GM21786 (cell line): ENCODE measurements around the gene ZDHHC11.
"Not testable (repeated sequence)": the region's sequence is repeated elsewhere in the genome, so short reads cannot be mapped to it uniquely, and the experiment has no call there.

Experiments
- ATAC-seq: cut with Tn5 transposase; IDR thresholded peaks from one replicate; pipeline ENCODE4 v1.9.1; 2021; ENCODE audit not compliant: unreplicated experiment

The ZDHHC11 gene

GRCh38 chr5:816176-816575 is 34.6 kb downstream of the ZDHHC11 start:
- ATAC-seq = no peak

DNA sequence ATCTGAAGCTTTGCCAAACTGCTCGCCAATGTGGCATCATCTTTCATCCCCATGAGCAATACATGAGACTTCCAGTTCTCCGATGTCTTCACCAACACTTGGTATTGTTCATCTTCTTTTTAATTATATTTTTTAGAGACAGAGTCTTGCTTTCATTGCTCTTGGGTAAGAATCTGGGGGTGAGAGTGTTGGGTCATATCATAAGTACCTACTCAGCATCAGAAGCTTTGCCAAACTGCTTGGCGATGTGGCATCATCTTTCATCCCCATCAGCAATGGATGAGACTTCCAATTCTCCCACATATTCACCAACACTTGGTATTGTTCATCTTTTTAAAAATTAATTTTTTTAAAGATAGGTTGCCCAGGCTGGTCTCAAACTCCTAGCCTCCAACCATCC is 35.3 kb downstream of the ZDHHC11 start:
- no peak for ATAC-seq

GRCh38 chr5:813575-813974 is 37.2 kb downstream of the ZDHHC11 start:
- not testable (repeated sequence) for ATAC-seq

- ATAC-seq = not testable (repeated sequence)
These were observed 39.4 kb downstream of the ZDHHC11 start for GRCh38 chr5:811384-811783.

DNA sequence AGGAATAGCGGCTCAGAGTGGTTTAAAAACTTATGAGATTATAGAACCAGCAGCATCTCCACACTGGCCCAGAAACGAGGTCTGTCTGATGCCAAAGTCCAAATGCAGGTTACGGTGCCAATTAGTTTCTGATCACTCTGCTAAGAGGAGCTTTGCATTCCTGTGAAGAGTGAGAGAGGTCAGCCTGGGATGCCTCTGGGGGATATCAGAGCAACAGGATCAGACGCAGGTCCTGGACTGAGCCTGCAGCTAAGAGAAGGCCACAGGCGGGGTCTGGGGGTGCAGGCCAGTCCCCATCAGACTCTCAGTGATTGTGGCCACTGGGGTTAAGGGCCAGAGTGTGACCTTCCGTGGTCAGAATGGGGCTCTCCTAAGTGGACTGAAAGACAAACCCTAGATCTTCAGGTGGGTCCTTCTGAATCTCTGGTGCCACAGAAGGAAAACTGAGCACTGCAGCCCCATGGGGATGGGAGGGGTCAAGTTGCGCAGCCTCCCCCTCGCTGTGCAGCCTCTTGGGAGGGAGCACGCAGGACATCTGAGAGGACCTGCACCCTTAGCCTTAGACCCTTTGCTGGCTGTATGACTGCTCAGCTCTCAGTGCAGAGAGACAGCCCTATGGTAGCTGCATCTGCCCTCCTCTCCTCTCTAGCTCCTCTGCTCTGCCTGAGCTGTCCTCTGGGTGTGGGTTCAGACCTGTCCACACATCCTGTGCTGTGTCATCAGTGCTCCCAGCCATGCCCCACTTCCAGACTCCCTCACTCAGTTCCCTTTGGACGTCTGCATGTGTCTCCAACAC is 42.9 kb downstream of the ZDHHC11 start:
- ATAC-seq = not testable (repeated sequence)

DNA sequence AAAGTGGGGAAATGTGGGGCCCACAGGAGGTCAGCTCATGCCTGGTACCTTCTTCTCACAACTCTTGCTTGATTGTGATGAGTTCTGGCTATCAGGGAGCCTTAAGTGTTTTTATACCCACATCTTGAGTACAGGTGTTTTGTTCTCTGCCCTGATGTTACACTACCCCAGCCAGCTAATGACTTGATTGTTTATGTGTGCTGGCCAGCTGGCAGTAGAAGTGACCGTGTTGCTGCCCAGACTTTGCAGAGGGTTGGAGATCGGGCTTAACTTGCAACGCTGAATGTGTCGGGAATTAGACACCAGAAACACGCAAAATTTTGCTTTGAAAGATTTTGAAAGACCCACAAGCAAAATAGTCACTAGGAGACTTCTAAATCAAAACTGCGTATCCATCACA is 49.3 kb downstream of the ZDHHC11 start:
- no peak for ATAC-seq

DNA sequence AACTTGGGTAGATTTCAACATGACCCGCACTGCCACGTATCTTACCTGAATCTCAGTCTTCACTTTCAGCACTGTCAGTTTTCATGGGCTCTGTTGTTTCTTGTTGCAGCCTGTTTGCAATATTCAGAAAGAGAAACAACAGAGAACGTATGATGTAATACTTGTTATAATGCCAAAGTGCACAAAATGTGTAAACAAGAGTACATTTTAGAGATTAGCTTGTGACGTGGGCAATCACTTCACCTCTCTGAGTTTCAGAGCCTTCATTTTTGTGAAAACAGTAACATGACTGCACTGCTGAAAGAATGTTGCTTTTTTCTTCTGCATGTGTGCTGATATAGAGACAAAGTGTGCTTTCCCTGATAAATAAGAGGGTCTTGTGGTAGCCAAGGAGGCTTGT is 49.7 kb downstream of the ZDHHC11 start:
- not testable (repeated sequence) for ATAC-seq

GRCh38 chr5:798505-799138 is 52.2 kb downstream of the ZDHHC11 start:
- not testable (repeated sequence) for ATAC-seq

- not testable (repeated sequence) for ATAC-seq
These were observed 52.8 kb downstream of the ZDHHC11 start for GRCh38 chr5:797986-798385.

- ATAC-seq = not testable (repeated sequence)
These were observed 54.9 kb downstream of the ZDHHC11 start for GRCh38 chr5:795873-796272.

DNA sequence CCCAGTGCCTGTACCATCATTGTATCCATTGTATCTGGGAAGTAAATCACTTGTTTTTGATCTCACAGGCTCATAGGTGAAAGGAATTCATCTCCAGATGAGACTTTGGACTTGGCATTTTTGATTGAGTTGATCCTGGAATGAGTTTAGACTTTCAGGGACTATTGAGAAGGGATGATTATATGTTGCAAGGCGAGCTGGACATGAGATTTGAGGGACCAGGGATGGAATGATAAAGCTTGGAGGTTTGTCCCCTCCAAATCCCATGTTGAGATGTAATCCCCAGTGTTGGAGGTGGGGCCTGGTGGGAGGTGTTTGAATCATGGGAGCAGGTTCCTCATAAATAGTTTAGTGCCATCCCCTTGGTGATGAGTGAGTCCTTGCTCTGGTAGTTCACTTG is 55.8 kb downstream of the ZDHHC11 start:
- not testable (repeated sequence) for ATAC-seq

DNA sequence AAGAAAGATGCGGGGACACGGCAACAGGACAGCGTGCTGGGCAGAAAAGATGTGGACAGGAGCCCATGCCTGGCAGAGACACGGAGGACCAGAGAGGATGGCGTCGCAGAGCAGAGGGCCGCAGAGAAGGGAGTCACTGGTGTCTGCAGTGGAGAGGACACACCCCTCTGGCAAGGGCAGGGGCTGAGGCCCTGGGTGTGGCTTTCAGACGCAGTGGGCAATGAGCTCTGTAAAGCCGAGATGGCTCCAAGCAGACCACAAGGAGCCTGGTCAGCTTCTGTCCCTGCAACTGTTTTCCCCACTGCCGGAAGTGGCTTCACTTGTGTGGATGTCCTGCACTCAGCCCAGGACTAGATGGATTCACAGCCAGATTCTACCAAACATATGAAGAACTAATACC is 62.1 kb downstream of the ZDHHC11 start:
- not testable (repeated sequence) for ATAC-seq

DNA sequence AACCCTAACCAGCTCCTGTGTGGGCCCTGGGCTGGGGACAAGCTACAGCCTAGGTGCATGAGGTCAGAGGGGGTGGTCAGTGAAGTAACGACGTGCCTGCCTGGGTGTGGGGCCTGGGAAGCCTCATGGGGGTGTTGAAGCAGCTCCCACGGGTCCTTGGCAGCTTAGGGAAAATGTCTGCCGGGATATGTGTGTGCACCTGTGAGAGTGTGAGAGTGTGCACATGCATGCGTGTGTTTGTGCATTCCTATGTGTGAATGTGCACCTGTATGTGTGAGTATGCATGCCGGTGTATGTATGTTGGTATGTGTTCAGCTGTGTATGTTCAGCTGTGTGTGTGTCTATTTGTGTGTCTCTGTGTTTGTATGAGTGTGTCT is 62.9 kb downstream of the ZDHHC11 start:
- not testable (repeated sequence) for ATAC-seq

DNA sequence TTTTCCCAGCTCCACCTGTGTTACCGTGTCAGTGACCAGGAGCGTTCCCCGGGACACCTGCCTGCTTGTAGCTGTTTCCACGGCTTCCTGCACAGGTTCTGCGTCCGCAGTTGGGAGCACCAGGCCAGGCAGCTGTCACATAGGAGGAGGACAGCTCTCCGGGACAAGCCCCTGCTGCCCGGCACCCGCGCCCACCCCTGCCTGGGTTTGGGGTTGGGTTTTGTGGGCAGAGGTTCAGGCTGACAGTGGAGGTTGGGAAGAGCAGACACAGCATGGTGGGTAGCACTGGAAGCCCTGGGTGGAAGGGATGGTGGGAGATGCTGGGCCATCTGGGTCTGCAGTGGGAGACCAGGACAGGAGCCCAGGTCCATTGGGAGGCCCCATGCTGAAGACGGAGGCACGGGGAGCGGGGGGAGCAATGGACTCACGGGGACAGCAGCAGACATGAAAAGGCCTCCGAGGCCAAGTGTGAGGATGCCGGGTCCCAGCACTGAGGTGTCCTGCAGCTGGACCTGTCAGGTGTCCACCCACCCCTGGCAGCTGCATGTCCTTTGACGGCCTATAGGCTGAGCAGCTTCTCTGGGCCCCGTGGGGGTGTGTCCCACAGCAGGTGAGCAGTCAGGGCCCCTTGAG is 63.4 kb downstream of the ZDHHC11 start:
- ATAC-seq = not testable (repeated sequence)

DNA sequence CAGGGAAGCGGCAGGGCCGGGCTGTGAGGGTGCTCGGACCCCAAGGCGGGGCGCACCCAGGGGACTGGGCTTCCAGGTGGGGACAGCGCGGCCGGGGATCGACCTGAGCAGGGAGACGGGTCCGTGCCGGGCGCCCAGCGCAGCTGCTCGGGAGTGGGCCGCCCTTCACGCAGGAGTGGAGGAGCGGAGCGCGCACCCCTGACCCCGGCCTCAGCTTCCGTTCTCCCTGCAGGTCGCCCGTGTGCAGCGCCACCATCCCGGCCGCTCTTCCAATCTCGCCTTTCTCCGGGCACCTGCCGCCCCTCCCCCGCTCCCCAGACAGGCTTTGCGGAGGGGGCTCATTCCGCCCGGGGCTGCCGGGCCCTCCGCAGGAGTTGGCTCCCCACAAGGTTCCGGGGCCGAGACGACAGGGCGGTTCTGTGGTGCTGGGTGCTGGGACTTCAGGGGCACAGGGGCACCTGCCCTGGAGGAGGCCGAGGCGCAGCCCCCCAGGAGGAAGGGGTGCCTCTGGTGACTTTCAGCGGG is 65.5 kb downstream of the ZDHHC11 start:
- peak; percentile 14 for ATAC-seq

DNA sequence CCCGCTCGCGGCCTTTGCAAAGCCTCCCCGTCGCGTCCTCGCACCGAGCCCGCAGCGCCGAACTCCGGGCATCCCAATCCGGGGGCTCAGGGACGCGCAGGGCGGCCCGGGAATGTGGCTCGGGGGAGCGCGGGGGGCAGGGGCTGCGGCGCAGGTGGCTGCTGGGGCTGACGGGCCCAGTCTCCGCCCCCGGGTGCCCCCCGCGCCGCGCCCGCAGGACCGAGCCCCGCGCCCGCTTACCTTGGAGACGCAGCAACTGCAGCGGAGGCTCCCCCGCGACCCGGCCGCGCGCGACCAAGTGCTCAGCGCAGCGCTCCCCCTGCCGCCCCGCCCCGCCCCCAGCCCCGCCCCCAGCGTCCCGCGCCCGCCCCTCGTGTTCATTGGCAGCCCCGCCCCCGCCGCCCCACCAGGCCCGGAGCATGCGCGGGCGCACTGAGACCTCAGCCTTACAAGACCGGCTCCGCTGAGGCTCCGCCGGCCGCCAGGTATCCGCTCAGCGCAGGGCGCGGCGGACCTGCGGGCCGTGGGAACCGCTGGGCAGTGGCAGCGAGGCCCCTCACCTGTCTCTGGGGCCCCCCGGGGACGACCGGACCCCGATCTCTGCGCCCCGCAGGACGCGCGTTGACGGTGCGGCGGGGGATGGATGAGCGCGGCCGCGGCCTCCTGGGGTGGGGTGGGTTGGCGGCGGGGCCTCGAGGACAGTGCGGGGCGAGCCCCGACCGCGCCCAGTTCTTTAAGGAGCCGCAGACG is 66.2 kb downstream of the ZDHHC11 start, which contains the start of gene ZDHHC11B:
ZDHHC11B (minus strand) TSS at position 302 of the 750 bp plus-strand sequence. CDS start 17,810 bp downstream, outside the sequence.
- peak; percentile 63 for ATAC-seq

GRCh38 chr5:783881-784427 is 66.8 kb downstream of the ZDHHC11 start:
- peak; percentile 6 for ATAC-seq

DNA sequence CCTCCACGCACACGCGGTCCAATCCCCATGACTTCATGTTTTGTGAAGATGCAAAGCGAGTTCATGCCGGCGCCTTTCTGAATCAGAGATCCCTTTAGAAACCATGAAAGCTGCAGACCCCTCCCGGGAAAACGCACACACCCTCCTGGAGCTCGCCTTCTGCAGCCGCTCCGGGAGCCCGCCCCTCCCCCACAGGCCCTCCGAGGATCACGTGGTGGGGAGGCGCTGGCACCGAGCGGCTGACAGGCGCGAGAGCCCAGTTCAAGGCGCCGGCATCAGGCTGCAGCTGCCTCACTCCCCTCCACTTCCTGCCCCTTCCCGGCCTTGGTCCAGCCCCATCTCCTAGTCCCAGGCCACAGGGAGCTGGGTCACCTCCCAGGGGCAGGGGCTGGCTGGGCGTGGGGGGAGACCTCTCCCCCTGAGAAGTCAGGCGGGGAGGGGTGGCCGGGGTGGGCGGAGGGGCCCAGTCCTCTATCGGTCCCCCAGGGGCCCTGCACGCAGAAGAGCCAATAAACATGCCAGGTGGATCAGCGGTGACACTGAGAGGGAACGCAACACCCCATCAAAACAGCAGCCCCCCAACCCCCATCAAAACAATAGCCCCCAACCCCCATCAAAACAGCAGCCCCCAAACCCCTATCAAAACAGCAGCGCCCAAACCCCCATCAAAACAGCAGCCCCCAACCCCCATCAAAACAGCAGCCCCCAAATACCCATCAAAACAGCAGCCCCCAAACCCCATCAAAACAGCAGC is 67.6 kb downstream of the ZDHHC11 start:
- not testable (repeated sequence) for ATAC-seq

GRCh38 chr5:782356-782755 is 68.4 kb downstream of the ZDHHC11 start:
- ATAC-seq = not testable (repeated sequence)

GRCh38 chr5:780571-780970 is 70.2 kb downstream of the ZDHHC11 start:
- not testable (repeated sequence) for ATAC-seq
